Measurements from ENCODE around the gene CCL4L2.
"Not testable (repeated sequence)": the region's sequence is repeated elsewhere in the genome, so short reads cannot be mapped to it uniquely, and the experiment has no call there.

Gene CCL4L2

GRCh38 chr17:36209575-36209974, 1.3 kb upstream of the CCL4L2 start:
- H3K4me3 ChIP-seq (ENCODE audit: insufficient read depth, low read depth, low read length), result no peak overlapping the region
- no peaks in the 10 kb centered on the region for H3K9me3 ChIP-seq (ENCODE audit: control insufficient read depth, low read length)
- H3K27me3 ChIP-seq (ENCODE audit: control insufficient read depth, insufficient read depth, low read length, poor library complexity, severe bottlenecking), result no peaks in the 10 kb centered on the region
- H3K27ac ChIP-seq (ENCODE audit: insufficient read depth, low read depth, low read length, poor library complexity, severe bottlenecking), result no peak overlapping the region
- peaks cover 3% of the 10 kb centered on the region for H3K4me1 ChIP-seq (ENCODE audit: control insufficient read depth, insufficient read depth, low read length)
- H3K36me3 ChIP-seq (ENCODE audit: control insufficient read depth, insufficient read depth, low read length), result no peaks in the 10 kb centered on the region

DNA sequence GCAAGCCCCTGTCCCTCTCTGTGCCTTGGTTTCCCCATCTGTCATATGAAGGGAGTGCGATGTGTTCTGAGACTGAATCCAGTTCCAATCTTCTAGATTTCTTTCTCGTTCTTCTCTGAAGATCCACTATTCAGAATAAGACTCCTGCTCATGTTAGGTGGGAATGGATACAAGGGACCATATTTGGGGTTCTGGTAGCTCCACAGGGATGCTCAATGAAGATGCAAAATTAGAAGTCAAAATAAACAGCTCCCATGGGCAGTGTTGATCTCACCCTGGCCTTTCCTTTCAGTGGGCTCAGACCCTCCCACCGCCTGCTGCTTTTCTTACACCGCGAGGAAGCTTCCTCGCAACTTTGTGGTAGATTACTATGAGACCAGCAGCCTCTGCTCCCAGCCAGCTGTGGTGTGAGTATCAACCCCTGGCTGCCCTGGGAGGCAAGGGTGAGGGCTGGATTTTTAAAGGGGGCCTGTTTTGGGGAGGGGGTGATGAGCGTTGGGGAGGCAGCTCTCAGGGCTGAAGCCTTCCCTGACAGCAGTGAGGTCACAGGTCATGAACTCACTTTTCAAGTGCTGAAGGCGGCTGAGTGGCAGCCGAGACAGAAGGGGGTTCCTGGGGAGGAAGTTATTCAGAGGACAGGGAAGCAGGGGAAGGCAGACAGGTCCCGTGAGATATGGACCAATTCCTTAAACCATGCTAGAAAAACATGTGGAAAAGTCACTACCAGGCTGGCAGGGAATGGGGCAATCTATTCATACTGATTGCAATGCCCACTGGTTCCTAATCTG, 815 bp downstream of the CCL4L2 start:
- H3K9me3 ChIP-seq (ENCODE audit: control insufficient read depth, low read length); H3K4me3 ChIP-seq (ENCODE audit: insufficient read depth, low read depth, low read length): not testable (repeated sequence)
- WGBS, 2 experiments, result 47 to 57% methylated on average over 4 to 8 of the region's 10 CpGs

GRCh38 chr17:36212272-36212605, 1.4 kb downstream of the CCL4L2 start:
- Histone ChIP-seq H3K9me3 (ENCODE audit: control insufficient read depth, low read length) (no peaks in the 10 kb centered on the region), H3K27ac (ENCODE audit: insufficient read depth, low read depth, low read length, poor library complexity, severe bottlenecking) (no peak overlapping the region), H3K4me1 (ENCODE audit: control insufficient read depth, insufficient read depth, low read length) (peaks cover 3% of the 10 kb centered on the region), H3K36me3 (ENCODE audit: control insufficient read depth, insufficient read depth, low read length) (no peaks in the 10 kb centered on the region), H3K27me3 (ENCODE audit: control insufficient read depth, insufficient read depth, low read length, poor library complexity, severe bottlenecking) (no peaks in the 10 kb centered on the region), H3K4me3 (ENCODE audit: insufficient read depth, low read depth, low read length) (no peak overlapping the region)
- 49 to 50% methylated on average over 4 of the region's 4 CpGs for WGBS, 2 experiments

More for the DNA sequence above, 815 bp downstream of the CCL4L2 start:
- H3K4me1 ChIP-seq (ENCODE audit: control insufficient read depth, insufficient read depth, low read length); H3K36me3 ChIP-seq (ENCODE audit: control insufficient read depth, insufficient read depth, low read length); H3K27ac ChIP-seq (ENCODE audit: insufficient read depth, low read depth, low read length, poor library complexity, severe bottlenecking); H3K27me3 ChIP-seq (ENCODE audit: control insufficient read depth, insufficient read depth, low read length, poor library complexity, severe bottlenecking): not testable (repeated sequence)

GRCh38 chr17:36212966-36213365, 2.1 kb downstream of the CCL4L2 start:
- WGBS, 2 experiments, result 93 to 94% methylated on average over 2 to 3 of the region's 3 CpGs
- Histone ChIP-seq H3K4me1 (ENCODE audit: control insufficient read depth, insufficient read depth, low read length) (peaks cover 3% of the 10 kb centered on the region), H3K9me3 (ENCODE audit: control insufficient read depth, low read length) (no peaks in the 10 kb centered on the region)

DNA sequence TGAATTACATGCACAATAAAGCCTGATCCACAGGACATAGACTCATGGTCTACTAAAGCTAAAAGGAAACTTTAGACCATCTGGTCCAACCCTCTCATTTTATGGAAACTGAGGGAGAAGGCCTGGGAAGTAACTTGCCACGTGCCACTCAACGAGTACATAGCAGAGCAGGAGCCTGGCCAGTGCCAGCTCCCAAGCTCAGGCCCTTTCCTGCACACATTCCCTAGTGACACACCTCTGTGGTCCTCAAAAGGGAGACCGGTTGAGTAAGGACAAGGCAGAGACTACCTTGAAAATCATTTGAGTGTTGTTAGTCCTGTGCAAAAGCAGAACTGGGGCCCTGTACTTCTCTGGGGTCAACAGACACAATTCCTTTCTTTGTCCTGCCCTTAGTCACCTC, 2.8 kb downstream of the CCL4L2 start:
- WGBS, 2 experiments, result 92 to 96% methylated on average over 3 of the region's 3 CpGs
- no peaks in the 10 kb centered on the region for H3K27me3 ChIP-seq (ENCODE audit: control insufficient read depth, insufficient read depth, low read length, poor library complexity, severe bottlenecking)
- no peak overlapping the region for H3K27ac ChIP-seq (ENCODE audit: insufficient read depth, low read depth, low read length, poor library complexity, severe bottlenecking)
- H3K4me3 ChIP-seq (ENCODE audit: insufficient read depth, low read depth, low read length), result no peak overlapping the region
- peaks cover 3% of the 10 kb centered on the region for H3K4me1 ChIP-seq (ENCODE audit: control insufficient read depth, insufficient read depth, low read length)
- H3K9me3 ChIP-seq (ENCODE audit: control insufficient read depth, low read length), result no peaks in the 10 kb centered on the region
- H3K36me3 ChIP-seq (ENCODE audit: control insufficient read depth, insufficient read depth, low read length), result no peaks in the 10 kb centered on the region

More at GRCh38 chr17:36212966-36213365, 2.1 kb downstream of the CCL4L2 start:
- Histone ChIP-seq H3K36me3 (ENCODE audit: control insufficient read depth, insufficient read depth, low read length) (no peaks in the 10 kb centered on the region), H3K27ac (ENCODE audit: insufficient read depth, low read depth, low read length, poor library complexity, severe bottlenecking) (no peak overlapping the region), H3K27me3 (ENCODE audit: control insufficient read depth, insufficient read depth, low read length, poor library complexity, severe bottlenecking) (no peaks in the 10 kb centered on the region), H3K4me3 (ENCODE audit: insufficient read depth, low read depth, low read length) (no peak overlapping the region)

- Histone ChIP-seq H3K27ac (ENCODE audit: insufficient read depth, low read depth, low read length, poor library complexity, severe bottlenecking) (no peak overlapping the region), H3K9me3 (ENCODE audit: control insufficient read depth, low read length) (no peaks in the 10 kb centered on the region), H3K4me3 (ENCODE audit: insufficient read depth, low read depth, low read length) (no peak overlapping the region), H3K36me3 (ENCODE audit: control insufficient read depth, insufficient read depth, low read length) (no peaks in the 10 kb centered on the region), H3K4me1 (ENCODE audit: control insufficient read depth, insufficient read depth, low read length) (peaks cover 3% of the 10 kb centered on the region), H3K27me3 (ENCODE audit: control insufficient read depth, insufficient read depth, low read length, poor library complexity, severe bottlenecking) (no peaks in the 10 kb centered on the region)
These were observed 4.1 kb downstream of the CCL4L2 start for GRCh38 chr17:36214918-36215317.

GRCh38 chr17:36215406-36216308, 4.8 kb downstream of the CCL4L2 start:
- H3K27ac ChIP-seq (ENCODE audit: insufficient read depth, low read depth, low read length, poor library complexity, severe bottlenecking); H3K9me3 ChIP-seq (ENCODE audit: control insufficient read depth, low read length): not testable (repeated sequence)
- WGBS, 2 experiments, result 90 to 92% methylated on average over 7 of the region's 7 CpGs

GRCh38 chr17:36219556-36219955, 8.7 kb downstream of the CCL4L2 start:
- not testable (repeated sequence) for H3K4me1 ChIP-seq (ENCODE audit: control insufficient read depth, insufficient read depth, low read length); H3K27ac ChIP-seq (ENCODE audit: insufficient read depth, low read depth, low read length, poor library complexity, severe bottlenecking); H3K27me3 ChIP-seq (ENCODE audit: control insufficient read depth, insufficient read depth, low read length, poor library complexity, severe bottlenecking); H3K4me3 ChIP-seq (ENCODE audit: insufficient read depth, low read depth, low read length); H3K9me3 ChIP-seq (ENCODE audit: control insufficient read depth, low read length); H3K36me3 ChIP-seq (ENCODE audit: control insufficient read depth, insufficient read depth, low read length)
- 95 to 96% methylated on average over 1 of the region's 1 CpG for WGBS, 2 experiments

More at GRCh38 chr17:36215406-36216308, 4.8 kb downstream of the CCL4L2 start:
- not testable (repeated sequence) for H3K4me3 ChIP-seq (ENCODE audit: insufficient read depth, low read depth, low read length); H3K27me3 ChIP-seq (ENCODE audit: control insufficient read depth, insufficient read depth, low read length, poor library complexity, severe bottlenecking); H3K4me1 ChIP-seq (ENCODE audit: control insufficient read depth, insufficient read depth, low read length); H3K36me3 ChIP-seq (ENCODE audit: control insufficient read depth, insufficient read depth, low read length)

GRCh38 chr17:36220737-36221580, 10.1 kb downstream of the CCL4L2 start:
- H3K4me1 ChIP-seq (ENCODE audit: control insufficient read depth, insufficient read depth, low read length); H3K27me3 ChIP-seq (ENCODE audit: control insufficient read depth, insufficient read depth, low read length, poor library complexity, severe bottlenecking); H3K4me3 ChIP-seq (ENCODE audit: insufficient read depth, low read depth, low read length); H3K9me3 ChIP-seq (ENCODE audit: control insufficient read depth, low read length); H3K27ac ChIP-seq (ENCODE audit: insufficient read depth, low read depth, low read length, poor library complexity, severe bottlenecking); H3K36me3 ChIP-seq (ENCODE audit: control insufficient read depth, insufficient read depth, low read length): not testable (repeated sequence)
- 85 to 89% methylated on average over 3 of the region's 3 CpGs for WGBS, 2 experiments

DNA sequence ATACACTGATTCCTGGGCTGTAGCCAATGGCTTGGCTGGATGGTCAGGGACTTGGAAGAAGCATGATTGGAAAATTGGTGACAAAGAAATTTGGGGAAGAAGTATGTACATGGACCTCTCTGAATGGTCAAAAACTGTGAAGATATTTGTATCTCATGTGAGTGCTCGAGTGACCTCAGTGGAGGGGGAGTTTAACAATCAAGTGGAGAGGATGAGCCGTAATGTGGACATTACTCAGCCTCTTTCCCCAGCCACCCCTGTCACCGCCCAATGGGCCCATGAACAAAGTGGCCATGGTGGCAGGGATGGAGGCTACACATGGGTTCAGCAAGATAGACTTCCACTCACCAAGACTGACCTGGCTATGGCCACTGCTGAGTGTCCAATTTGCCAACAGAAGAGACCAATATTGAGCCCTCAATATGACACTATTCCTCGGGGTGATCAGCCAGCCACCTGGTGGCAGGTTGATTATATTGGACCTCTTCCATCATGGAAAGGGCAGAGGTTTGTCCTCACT, 10.8 kb downstream of the CCL4L2 start:
- H3K9me3 ChIP-seq (ENCODE audit: control insufficient read depth, low read length); H3K4me3 ChIP-seq (ENCODE audit: insufficient read depth, low read depth, low read length); H3K27me3 ChIP-seq (ENCODE audit: control insufficient read depth, insufficient read depth, low read length, poor library complexity, severe bottlenecking); H3K4me1 ChIP-seq (ENCODE audit: control insufficient read depth, insufficient read depth, low read length); H3K27ac ChIP-seq (ENCODE audit: insufficient read depth, low read depth, low read length, poor library complexity, severe bottlenecking); H3K36me3 ChIP-seq (ENCODE audit: control insufficient read depth, insufficient read depth, low read length): not testable (repeated sequence)
- WGBS, 2 experiments, result 89% methylated on average over 4 of the region's 4 CpGs
